Measurements from ENCODE around the gene FHIT. TPM values are rescaled to one million over a fixed set of nuclear protein-coding genes. Genes with fewer than 3 reads are reported as not detected.

The FHIT gene
- total and polyA plus RNA-seq, 2 of the 4 experiments (the other 2 are of a cell fraction) = 0.07 TPM; not detected in 1

- CTCF ChIA-PET = no interaction called here
- in situ Hi-C loops (cut with MboI; ENCODE audit: low sequenced_read_pairs) = no loop called here
Measured at GRCh38 chr3:61152071-61152470, 99.2 kb downstream of the FHIT start.

More at GRCh38 chr3:61152071-61152470, 99.2 kb downstream of the FHIT start:
- H3K4me2 ChIP-seq (ENCODE audit: low read depth, low read length) = no peak overlapping the region
- H2AK5ac ChIP-seq (ENCODE audit: low read depth, low read length) = no peak overlapping the region
- DNase-seq (no peak), ATAC-seq (ENCODE audit: low read depth) (no peak)
- H4K91ac ChIP-seq (ENCODE audit: insufficient read depth, low read depth, low read length) = no peak overlapping the region
- POLR2A ChIA-PET (ENCODE audit: unreplicated experiment) = no interaction called here
- no peak overlapping the region for H3K4ac ChIP-seq (ENCODE audit: low read depth, low read length)
- H3K27me3 ChIP-seq (ENCODE audit: control insufficient read depth, insufficient read depth, low read length) = no peaks in the 10 kb centered on the region
- H4K5ac ChIP-seq (ENCODE audit: low read depth, low read length) = no peak overlapping the region
- H3K56ac ChIP-seq (ENCODE audit: extremely low read depth, insufficient read depth, low read length) = no peak overlapping the region
- H3K27ac ChIP-seq (ENCODE audit: insufficient read depth, low read length) = no peak overlapping the region
- TF ChIP-seq BHLHE40 (IDR thresholded peaks at IDR 0.05; ENCODE audit: low read depth, low read length) (no peak), FOS (IDR thresholded peaks at IDR 0.05; ENCODE audit: low read depth, low read length) (no peak), MXI1 (IDR thresholded peaks at IDR 0.05; ENCODE audit: borderline replicate concordance, low read depth, low read length) (no peak), NFE2L2 (IDR thresholded peaks at IDR 0.05; ENCODE audit: low read depth, low read length) (no peak)
- H3K23ac ChIP-seq (ENCODE audit: low read depth, low read length) = no peak overlapping the region
- no peak overlapping the region for H2AFZ ChIP-seq (replicated peaks; ENCODE audit: low read length, poor library complexity)
- H2AK9ac ChIP-seq (replicated peaks; ENCODE audit: low read depth, low read length, poor library complexity) = no peak overlapping the region
- H3K9me3 ChIP-seq (ENCODE audit: control insufficient read depth, insufficient read depth, low read length) = no peaks in the 10 kb centered on the region
- no peaks in the 10 kb centered on the region for H3K79me1 ChIP-seq (ENCODE audit: low read depth in 1 of 2, low read length in 2 of 2)
- H4K20me1 ChIP-seq (ENCODE audit: insufficient read depth, low read length) = no peaks in the 10 kb centered on the region
- H2BK20ac ChIP-seq (ENCODE audit: low read depth, low read length) = no peak overlapping the region
- no peak overlapping the region for H2BK5ac ChIP-seq (ENCODE audit: low read depth, low read length, poor library complexity, severe bottlenecking)
- no peak overlapping the region for H4K8ac ChIP-seq (ENCODE audit: low read depth in 2 of 2, low read length in 2 of 2)
- no peak overlapping the region for H2BK120ac ChIP-seq (ENCODE audit: low read depth, low read length)
- H3K36me3 ChIP-seq (ENCODE audit: control insufficient read depth, insufficient read depth, low read length) = no peaks in the 10 kb centered on the region
- H3K4me3 ChIP-seq (ENCODE audit: insufficient read depth, low read depth, low read length) = no peak overlapping the region
- no peak overlapping the region for H2BK15ac ChIP-seq (ENCODE audit: low read depth, low read length)
- no peaks in the 10 kb centered on the region for H3K4me1 ChIP-seq (ENCODE audit: control insufficient read depth, insufficient read depth, low read length)
- no peak overlapping the region for H3K18ac ChIP-seq (ENCODE audit: low read depth, low read length)
- intact Hi-C loops (cut with micrococcal nuclease) (no loop called here), dilution Hi-C loops (cut with HindIII; ENCODE audit: low sequenced_read_pairs, unreplicated experiment) (no loop called here)
- H3K9ac ChIP-seq (ENCODE audit: low read depth, low read length) = no peak overlapping the region
- BruUV-seq (replicated peaks) = no TSS peak
- no peaks in the 10 kb centered on the region for H3K9me1 ChIP-seq (ENCODE audit: insufficient read depth, low read length)
- H3K14ac ChIP-seq (replicated peaks; ENCODE audit: low read depth, low read length) = no peak overlapping the region
- 60% methylated on average over 1 of the region's 1 CpG; no CpG with 5 or more reads in 1 of the 2 experiments for WGBS, 2 experiments (ENCODE audit: extremely low coverage in 2 of 2, insufficient read length in 1 of 2)
